Breast epithelium (tissue), 3 donors: ENCODE measurements around the gene ILRUN.

Experiments
- CTCF ChIP-seq, 3 donors: fragments of 450-650 bp; IDR thresholded peaks; one replicate each; pipeline ENCODE4 v1.5.1; 2016 to 2017; ENCODE audit warnings: antibody characterized with exemption in 3 of 3, mild to moderate bottlenecking in 3 of 3, moderate library complexity in 3 of 3
- POLR2A ChIP-seq: fragments of 450-650 bp; IDR thresholded peaks from one replicate; pipeline ENCODE4 v1.6.1; 2016; ENCODE audit warnings: antibody characterized with exemption, mild to moderate bottlenecking, moderate library complexity
- POLR2AphosphoS5 ChIP-seq, 3 donors: sonication (generic); formaldehyde crosslinking; IDR thresholded peaks; one replicate each; pipeline ENCODE4 v1.6.1; 2017; ENCODE audit warnings: antibody characterized with exemption in 3 of 3

GRCh38 chr6:34665019-34665418 is 31.5 kb downstream of the ILRUN start:
- TF ChIP-seq POLR2AphosphoS5 (IDR thresholded peaks at IDR 0.05) (no peak), POLR2A (no peak), CTCF (IDR thresholded peaks at IDR 0.05) (no peak)
